Mesothelial cell of epicardium (in vitro differentiated cells): ENCODE measurements around the gene KCNMA1. TPM values are rescaled to one million over a fixed set of nuclear protein-coding genes. Genes with fewer than 3 reads are reported as not detected.

ENCODE experiments used
- DNase-seq, 2 experiments: peaks; one replicate each; pipeline ENCODE4 v3.0.0; 2021; ENCODE audit warnings: low spot score in 2 of 2; ENCODE audit not compliant: unreplicated experiment in 2 of 2
- H3K27ac Mint-ChIP-seq: 2 replicates; pipeline ENCODE4 v1.8.0; 2021; ENCODE audit warnings: mixed read lengths
- H3K27me3 Mint-ChIP-seq: 2 replicates; pipeline ENCODE4 v1.8.0; 2021; ENCODE audit warnings: low read depth, mixed read lengths
- H3K36me3 Mint-ChIP-seq: 2 replicates; pipeline ENCODE4 v1.8.0; 2021; ENCODE audit warnings: mixed read lengths
- H3K4me1 Mint-ChIP-seq: 2 replicates; pipeline ENCODE4 v1.8.0; 2021; ENCODE audit warnings: mixed read lengths
- H3K4me3 Mint-ChIP-seq: 2 replicates; pipeline ENCODE4 v1.8.0; 2021; ENCODE audit warnings: mild to moderate bottlenecking, moderate library complexity, mixed read lengths
- H3K9me3 Mint-ChIP-seq: 2 replicates; pipeline ENCODE4 v1.8.0; 2021; ENCODE audit warnings: mixed read lengths
- total RNA-seq: library from RNA; stranded (reverse); gene quantifications from 3 replicates; pipeline ENCODE4 v1.2.1, GENCODE V29; 2021
- TF ChIP-seq, protein P1 (sequence below): fragments of 200-600 bp; sonication (generic); IDR thresholded peaks from one replicate; pipeline ENCODE4 v1.5.0; 2021; ENCODE audit warnings: antibody characterized with exemption; ENCODE audit not compliant: unreplicated experiment

The KCNMA1 gene
- total RNA-seq, 1 donor from 2014 or later: 44.0 TPM

- Mint-ChIP-seq H3K4me3 (no peak overlapping the region), H3K36me3 (no peaks in the 10 kb centered on the region), H3K27me3 (no peaks in the 10 kb centered on the region), H3K4me1 (peaks cover 26% of the 10 kb centered on the region), H3K27ac (no peak overlapping the region), H3K9me3 (no peaks in the 10 kb centered on the region)
- TF ChIP-seq, protein P1, sequence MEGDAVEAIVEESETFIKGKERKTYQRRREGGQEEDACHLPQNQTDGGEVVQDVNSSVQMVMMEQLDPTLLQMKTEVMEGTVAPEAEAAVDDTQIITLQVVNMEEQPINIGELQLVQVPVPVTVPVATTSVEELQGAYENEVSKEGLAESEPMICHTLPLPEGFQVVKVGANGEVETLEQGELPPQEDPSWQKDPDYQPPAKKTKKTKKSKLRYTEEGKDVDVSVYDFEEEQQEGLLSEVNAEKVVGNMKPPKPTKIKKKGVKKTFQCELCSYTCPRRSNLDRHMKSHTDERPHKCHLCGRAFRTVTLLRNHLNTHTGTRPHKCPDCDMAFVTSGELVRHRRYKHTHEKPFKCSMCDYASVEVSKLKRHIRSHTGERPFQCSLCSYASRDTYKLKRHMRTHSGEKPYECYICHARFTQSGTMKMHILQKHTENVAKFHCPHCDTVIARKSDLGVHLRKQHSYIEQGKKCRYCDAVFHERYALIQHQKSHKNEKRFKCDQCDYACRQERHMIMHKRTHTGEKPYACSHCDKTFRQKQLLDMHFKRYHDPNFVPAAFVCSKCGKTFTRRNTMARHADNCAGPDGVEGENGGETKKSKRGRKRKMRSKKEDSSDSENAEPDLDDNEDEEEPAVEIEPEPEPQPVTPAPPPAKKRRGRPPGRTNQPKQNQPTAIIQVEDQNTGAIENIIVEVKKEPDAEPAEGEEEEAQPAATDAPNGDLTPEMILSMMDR: no peak
- no peak for DNase-seq
Measured at GRCh38 chr10:77168861-77169260, 468.7 kb downstream of the KCNMA1 start.

- no peaks in the 10 kb centered on the region for H3K9me3 Mint-ChIP-seq
- TF ChIP-seq, protein P1: no peak
- no peaks in the 10 kb centered on the region for H3K36me3 Mint-ChIP-seq
- H3K4me1 Mint-ChIP-seq: peaks cover 33% of the 10 kb centered on the region
- DNase-seq: no peak
- H3K27ac Mint-ChIP-seq: no peak overlapping the region
- H3K4me3 Mint-ChIP-seq: no peak overlapping the region
- no peaks in the 10 kb centered on the region for H3K27me3 Mint-ChIP-seq
Measured at GRCh38 chr10:77168161-77168560, 469.4 kb downstream of the KCNMA1 start.

GRCh38 chr10:77165445-77166208, 472.0 kb downstream of the KCNMA1 start:
- Mint-ChIP-seq H3K36me3 (no peaks in the 10 kb centered on the region), H3K9me3 (no peaks in the 10 kb centered on the region), H3K27me3 (no peaks in the 10 kb centered on the region), H3K4me1 (peaks cover 48% of the 10 kb centered on the region), H3K4me3 (peak overlapping the region; percentile 61), H3K27ac (peak overlapping the region; percentile 70)
- DNase-seq: peak in 1 of 2 experiments; percentile 67
- TF ChIP-seq, protein P1: peak; percentile 82

DNA sequence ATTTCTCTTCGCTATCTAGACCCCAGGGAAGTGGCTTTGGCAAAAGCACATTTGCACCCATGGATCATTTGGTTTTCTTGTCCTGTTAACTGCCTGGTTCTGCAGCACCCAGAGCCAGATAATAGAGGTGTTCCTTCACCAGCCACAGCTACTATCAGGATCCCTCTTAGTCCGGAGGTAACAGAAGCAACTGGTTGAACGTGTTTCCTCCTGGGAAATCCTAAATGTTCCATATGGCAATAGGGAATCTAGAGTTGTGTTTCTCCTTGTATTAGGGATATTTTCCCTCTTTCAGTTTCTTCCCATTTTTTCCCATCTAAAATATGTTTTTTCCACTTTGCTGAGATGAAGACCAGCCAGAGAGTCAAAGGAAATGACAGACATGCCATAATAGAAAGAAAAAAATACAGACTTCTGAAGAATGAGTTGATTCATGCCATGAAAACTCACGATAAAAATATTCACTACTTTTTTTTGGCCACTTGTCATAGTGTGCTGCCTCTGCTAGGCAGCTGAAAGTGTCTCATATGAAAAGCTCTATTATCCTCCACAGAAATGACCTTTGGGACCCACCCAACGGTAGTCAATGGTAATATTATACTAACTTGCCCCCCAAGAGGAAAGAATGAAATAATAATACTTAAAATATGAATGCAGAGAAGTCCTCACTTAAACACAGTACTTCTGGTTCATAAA, 472.8 kb downstream of the KCNMA1 start:
- Mint-ChIP-seq H3K9me3 (no peaks in the 10 kb centered on the region), H3K27me3 (no peaks in the 10 kb centered on the region), H3K36me3 (no peaks in the 10 kb centered on the region), H3K4me1 (peaks cover 56% of the 10 kb centered on the region), H3K27ac (peak overlapping the region; percentile 71), H3K4me3 (no peak overlapping the region)
- TF ChIP-seq, protein P1: no peak
- no peak for DNase-seq

GRCh38 chr10:77163670-77164348, 473.8 kb downstream of the KCNMA1 start:
- no peak overlapping the region for H3K4me3 Mint-ChIP-seq
- peak overlapping the region; percentile 28 for H3K27ac Mint-ChIP-seq
- DNase-seq: peak in 1 of 2 experiments; percentile 42
- H3K36me3 Mint-ChIP-seq: no peaks in the 10 kb centered on the region
- H3K27me3 Mint-ChIP-seq: no peaks in the 10 kb centered on the region
- no peaks in the 10 kb centered on the region for H3K9me3 Mint-ChIP-seq
- TF ChIP-seq, protein P1: no peak
- H3K4me1 Mint-ChIP-seq: peaks cover 66% of the 10 kb centered on the region
